NCI-H748 treated with DMSO at 0.1 percent for 48 hours (cell line): ENCODE data around the gene NOL9.
"Not testable (repeated sequence)": the region's sequence is repeated elsewhere in the genome, so short reads cannot be mapped to it uniquely, and the experiment has no call there.

Experiments used
- DNase-seq: peaks from one replicate; lab custom pipeline; 2025; lab: John Stamatoyannopoulos, UW

The NOL9 gene

DNA sequence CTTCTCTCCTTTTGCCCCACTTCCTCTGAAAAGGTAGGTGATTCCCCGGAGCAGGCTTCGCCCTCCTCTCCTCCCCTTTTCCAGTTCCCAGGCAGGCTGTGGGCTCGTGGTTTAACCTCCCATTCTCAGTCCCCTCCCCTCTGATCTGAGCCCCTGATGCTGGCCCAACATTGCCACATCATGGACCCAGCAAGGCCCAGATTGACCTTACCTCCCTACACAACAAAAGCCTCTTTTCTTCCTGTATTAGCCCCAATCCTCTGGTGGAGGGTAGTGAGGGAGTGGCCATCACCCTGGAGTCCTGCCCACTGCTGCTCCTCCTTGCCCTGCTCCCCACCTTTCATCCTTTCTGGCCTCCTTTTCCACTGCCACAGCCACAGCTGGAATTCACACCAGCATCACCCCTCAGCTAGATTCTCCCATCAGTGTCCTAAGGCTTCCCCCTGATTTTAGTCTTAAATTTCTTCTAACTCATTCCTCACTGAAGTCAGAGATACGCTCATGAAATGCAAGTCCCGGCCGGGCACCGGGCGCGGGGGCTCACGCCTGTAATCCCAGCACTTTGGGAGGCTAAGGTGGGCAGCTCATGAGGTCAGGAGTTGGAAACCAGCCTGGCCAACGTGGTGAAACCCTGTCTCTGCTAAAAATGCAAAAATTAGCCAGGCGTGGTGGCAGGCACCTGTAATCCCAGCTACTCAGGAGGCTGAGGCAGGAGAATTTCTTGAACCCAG, 18.5 kb upstream of the NOL9 start:
- DNase-seq: no peak

DNA sequence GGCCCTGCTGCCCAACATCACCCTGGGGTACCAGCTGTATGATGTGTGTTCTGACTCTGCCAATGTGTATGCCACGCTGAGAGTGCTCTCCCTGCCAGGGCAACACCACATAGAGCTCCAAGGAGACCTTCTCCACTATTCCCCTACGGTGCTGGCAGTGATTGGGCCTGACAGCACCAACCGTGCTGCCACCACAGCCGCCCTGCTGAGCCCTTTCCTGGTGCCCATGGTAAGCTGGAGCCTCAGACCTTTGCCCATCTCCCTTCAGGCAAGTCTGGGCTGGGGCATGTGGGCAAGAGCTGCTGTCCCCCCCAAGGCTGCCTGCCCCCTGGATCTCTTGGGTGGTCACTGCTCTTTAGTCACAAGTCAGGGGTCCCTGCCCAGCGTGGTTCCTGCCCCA, 16.7 kb upstream of the NOL9 start:
- DNase-seq: no peak

DNA sequence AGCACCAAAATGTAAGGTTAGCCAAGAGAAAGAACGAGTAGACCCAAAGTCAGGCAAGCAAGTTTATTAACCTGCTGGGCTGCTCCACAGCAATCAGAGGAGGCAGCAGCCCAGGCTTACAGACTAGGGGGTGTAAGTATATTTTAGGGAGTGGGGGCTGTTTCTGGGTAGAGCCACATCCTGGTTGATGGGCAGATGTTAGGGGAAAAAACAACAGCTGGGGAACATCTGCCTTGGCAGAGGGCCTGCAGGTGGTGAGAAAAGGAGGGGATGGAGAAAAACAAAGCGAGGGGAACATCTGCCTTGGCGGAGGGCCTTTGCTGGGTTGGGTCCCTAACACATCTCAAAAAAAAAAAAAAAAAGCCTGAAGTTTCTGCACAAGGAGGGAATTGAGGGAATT, 15.8 kb upstream of the NOL9 start:
- no peak for DNase-seq

DNA sequence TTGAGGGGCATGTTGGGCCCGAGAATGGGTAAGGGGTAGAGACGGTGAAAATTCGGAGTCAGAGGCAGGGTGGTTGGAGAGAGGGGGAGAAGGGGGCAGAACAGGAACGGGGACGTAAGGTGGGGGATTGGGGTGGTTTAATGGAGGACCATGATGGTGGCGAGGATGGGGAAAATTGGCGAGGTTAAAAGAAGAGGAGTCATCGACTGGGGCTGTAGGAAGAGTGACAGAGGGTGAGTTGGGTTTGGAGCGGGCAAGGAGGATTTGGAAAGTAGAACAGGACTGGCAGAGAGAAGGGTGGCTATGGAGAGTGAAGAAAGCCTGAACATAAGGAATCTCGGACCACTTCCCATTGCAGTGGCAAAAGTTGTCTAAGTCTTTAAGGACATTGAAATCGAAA, 14.7 kb upstream of the NOL9 start:
- no peak for DNase-seq

DNA sequence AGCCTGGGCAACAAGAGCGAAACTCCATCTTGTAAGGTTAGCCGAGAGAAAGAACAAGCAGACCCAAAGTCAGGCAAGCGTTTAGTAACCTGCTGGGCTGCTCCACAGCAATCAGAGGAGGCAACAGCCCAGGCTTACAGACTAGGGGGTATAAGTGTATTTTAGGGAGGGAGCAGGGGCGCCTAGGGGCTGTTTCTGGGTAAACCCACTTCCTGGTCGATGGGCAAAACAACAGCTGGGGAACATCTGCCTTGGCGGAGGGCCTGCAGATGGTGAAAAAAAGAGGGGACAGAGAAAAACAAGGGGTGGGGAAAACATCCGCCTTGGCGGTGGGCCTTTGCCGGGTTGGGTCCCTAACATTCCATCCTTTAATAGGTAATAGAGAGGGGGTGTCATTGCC, 6.0 kb upstream of the NOL9 start:
- no peak for DNase-seq

DNA sequence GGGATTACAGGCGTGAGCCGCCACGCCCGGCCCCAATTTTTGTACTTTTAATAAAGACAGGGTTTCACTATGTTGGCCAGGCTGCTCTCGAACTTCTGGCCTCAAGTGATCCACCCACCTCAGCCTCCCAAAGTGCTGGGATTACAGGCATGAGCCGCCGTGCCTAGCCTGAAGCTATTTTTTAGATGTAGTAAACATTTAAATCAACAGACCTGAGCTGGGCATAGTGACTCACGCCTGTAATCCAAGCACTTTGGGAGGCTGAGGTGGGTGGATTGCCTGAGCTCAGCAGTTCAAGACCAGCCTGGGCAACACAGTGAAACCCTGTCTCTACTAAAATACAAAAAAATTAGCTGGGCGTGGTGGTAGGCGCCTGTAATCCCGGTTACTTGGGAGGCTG, 4.8 kb upstream of the NOL9 start:
- not testable (repeated sequence) for DNase-seq

DNA sequence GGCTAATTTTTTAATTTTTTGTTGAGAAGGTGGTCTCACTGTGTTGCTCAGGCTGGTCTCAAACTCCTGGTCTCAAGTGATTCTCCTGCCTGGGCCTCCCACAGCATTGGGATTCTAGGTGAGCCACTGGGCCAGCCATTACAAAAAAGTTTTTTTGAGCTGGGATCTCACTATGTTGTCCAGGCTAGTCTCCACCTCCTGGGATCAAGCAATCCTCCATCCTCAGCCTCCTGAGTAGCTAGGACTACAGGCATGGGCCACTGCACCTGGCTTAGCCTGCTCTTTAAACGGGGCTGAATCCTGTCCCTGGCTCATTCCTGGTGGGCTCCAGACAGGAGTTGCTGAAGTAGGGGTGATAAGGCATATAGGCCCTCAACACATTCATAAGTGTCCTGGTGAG, 3.3 kb upstream of the NOL9 start:
- no peak for DNase-seq

DNA sequence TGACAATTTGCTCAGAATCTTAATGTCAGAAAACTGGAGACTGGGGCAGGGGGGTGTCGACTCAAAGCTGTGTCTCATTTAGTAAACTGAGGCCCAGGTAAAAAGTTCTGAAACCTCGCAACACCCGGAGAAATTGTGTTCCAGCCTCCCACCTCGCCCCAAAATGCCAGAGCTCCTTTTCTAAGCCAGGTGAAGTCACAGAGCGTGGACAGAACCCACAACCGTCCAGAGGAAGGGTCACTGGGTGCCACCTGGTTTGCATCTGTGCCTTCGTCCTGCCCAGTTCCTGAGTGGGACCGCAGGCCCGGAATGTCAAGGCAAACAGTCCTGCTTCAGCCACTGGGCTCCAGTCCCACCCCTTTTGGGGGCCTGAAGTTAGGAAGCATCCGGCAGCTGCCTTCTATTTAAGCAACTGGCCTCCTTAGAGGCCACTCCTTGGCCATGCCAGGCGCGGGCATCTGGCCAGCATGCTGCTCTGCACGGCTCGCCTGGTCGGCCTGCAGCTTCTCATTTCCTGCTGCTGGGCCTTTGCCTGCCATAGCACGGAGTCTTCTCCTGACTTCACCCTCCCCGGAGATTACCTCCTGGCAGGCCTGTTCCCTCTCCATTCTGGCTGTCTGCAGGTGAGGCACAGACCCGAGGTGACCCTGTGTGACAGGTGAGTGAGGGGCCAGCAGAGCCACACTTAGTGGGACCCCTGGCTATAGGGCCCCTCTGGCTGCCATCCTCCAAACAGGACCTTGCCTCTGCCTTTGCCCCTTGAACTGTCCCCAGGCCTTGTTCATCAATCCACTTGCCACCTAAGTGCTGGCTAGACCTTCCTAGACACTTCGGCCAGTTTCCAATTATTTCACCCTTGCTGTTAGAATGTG, 830 bp upstream of the NOL9 start, which contains the start of gene TAS1R1:
TSS of gene TAS1R1 (plus strand) at position 401 of the 872 bp plus-strand sequence. CDS start at position 468, 67 bp downstream.
- DNase-seq: no peak

DNA sequence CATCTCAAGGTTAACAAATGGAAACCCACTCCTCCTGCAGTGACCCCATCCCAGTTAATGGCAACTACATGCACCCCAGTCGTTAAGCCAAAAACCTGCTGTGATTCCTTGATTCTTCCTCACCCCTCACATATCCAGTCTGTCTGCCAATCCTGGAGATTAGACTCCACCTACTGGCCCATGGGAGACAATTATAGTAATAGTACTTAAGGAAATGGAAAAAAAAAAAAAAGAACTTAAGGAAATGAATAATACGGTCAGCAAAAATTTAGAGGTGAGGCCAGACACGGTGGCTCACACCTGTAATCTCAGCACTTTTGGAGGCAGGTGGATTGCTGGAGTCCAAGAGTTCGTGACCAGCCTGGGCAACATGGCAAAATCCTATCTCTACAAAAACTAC, 7.0 kb downstream of the NOL9 start:
- no peak for DNase-seq

DNA sequence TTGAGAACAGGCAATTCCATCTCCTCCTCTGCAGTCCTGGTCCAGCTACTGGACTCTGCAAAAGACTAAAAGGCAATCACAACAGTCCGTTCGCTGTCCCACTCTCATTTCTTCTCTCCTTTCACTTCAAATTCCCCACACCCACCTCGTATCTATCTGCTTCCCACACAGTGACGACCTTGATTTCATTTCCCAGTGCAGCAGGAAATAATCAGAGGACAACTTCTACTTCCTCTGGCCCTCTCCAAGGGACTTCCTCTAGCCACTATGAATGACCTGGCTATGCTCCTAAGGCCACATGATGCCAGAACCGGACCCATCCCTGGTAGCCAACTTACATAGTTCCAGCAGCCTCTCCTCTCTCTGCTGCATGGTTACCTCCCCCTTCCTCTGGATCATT, 8.0 kb downstream of the NOL9 start:
- no peak for DNase-seq

DNA sequence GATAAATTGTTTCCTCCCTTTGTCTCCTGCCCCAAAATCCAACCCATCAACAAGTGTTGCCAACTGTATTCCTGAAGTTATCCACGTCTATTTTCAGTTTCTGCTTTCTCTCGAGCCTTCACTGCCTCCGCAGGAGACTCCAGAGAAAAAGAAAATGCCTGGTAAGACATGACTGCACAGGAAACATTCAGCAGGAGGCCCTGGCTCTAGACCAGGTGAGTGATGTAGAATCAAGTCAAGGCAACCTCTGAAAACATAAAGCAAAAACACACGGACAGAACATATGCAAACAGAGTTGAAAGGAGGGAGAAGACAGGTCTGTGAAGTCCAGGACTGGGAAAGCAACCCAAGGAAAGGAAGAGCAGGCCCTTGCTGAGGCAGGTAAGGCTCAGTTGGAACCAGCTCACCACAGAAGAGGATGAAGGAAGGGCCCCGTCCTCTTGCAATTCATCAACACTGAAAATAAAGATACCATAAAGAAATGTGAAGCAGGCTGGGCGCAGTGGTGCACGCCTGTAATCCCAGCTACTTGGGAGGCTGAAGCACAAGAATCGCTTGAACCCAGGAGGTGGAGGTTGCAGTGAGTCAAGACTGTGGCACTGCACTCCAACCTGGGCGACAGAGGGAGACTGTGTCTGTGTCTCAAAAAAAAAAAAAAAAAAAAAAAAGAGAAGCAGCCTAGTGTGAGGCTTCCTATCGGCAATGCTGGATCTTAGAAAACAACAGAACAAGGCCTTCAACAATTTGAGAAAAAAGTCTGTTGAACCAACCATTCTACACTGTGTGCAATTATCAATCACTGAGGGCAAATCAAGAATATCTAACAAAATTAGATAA, 8.8 kb downstream of the NOL9 start:
- DNase-seq: no peak

DNA sequence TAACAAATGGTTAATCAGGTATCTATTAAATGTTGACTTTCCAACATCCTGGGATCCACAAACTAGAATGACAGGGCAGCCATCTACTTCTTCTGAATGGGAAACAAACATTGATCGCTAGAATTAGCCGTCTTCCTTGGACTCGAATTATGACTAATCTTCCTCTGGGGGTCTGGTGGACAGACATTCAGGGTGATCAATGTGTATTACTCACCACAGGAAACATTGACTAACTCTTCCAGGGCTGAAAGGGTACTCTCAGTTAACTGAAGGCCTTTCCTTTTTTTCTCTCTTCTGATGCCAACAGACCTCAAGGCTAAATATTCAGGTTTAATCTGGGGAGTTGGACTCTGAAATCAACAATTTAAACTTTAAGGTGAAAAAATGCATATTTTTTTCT, 9.5 kb downstream of the NOL9 start:
- DNase-seq: no peak

DNA sequence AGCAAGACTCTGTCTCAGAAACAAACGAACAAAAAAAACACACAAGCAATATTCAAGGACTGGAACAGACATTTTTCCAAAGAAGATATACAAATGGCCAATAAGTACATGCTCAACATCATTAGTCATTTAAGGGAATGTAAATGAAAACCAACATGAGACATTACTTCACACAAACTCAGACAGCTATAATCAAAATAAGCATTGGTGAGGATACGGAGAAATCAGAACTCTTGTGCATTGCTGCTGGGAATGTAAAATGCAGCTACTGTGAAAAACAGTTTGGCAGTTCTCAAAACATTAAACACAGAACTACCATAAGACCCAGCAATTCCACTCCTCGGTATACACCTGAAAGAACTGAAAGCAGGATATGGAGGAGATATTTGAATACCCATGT, 15.4 kb downstream of the NOL9 start:
- no peak for DNase-seq

DNA sequence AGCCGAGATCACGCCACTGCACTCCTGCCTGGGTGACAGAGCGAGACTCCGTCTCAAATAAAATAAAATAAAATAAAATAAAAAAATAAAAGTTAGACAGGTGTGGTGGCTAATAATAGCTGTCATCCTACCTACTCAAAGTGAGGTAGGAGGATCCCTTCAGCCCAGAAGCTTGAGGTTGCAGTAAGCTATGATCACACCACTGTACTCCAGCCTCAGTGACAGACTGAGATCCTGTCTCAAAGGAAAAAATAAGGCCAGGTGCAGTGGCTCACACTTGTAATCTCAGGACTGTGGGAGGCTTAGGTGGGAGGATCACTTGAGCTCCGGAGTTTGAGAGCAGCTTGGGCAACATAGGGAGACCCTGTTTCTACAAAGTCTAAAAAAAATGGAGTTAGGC, 18.0 kb downstream of the NOL9 start:
- DNase-seq: no peak

DNA sequence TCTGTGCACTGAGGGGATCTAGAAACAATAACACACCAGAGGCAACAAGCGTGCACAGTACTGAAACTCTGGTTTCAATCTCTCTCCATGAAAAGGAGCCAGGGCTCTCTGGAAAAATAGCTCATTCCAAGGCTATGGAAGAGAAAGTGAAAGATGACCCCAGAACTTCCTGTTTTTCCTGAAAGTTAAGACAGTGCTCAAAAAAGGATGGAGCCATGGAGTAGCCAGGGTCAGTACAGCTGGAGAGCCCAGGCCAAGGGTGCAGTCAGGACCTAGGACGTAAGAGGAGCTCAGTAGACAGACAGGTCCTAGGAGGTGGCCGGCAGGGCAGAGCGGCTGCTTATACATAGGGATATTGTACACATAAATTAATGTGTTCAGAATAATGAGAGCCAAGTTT, 19.1 kb downstream of the NOL9 start:
- no peak for DNase-seq

DNA sequence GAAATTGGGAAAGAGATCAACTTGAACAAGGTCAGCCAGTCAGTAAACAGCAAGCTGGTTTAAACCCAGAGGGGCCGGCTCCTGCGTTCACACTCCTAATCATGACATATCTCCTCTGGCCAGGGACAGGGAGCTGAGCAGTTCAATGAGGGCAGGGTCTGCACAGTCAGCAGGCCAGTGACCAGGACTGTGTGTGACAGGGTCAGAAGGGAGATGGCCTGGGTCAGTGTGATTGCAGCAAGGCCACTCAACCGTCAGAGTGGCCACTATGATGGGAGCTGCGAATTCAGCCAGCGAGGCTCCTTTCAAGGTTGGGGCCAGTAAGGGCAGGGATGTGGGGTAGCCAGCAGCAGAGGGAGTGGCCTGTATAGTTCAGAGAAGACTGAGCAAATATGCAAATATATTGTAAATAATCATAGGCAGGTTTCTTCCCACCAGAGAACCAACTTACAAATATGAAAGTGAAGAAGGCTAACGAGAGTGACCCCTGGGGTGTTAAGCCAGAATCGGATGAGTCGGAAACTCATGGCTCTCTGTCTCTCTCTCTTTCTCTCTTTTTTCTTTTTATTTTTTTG, 20.0 kb downstream of the NOL9 start:
- DNase-seq: no peak

DNA sequence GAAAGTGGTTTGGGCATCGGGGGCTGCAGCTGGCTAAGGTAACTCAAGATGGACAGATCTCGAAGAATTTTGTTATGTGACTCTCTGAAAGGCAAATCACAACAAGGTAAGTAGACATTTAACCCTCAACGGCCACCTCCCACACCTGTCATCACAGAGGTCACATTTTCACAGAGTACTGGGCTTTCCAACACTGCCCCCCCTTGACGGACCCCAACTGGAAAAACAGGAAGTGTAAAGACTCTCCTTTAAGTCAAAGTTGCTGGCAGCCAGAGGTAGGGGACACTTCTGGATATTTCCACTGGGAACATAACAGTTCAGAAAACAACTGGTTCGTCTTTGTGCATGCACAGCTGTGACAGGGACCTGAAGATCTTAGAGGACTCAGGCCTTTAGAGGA, 22.3 kb downstream of the NOL9 start:
- DNase-seq: no peak

DNA sequence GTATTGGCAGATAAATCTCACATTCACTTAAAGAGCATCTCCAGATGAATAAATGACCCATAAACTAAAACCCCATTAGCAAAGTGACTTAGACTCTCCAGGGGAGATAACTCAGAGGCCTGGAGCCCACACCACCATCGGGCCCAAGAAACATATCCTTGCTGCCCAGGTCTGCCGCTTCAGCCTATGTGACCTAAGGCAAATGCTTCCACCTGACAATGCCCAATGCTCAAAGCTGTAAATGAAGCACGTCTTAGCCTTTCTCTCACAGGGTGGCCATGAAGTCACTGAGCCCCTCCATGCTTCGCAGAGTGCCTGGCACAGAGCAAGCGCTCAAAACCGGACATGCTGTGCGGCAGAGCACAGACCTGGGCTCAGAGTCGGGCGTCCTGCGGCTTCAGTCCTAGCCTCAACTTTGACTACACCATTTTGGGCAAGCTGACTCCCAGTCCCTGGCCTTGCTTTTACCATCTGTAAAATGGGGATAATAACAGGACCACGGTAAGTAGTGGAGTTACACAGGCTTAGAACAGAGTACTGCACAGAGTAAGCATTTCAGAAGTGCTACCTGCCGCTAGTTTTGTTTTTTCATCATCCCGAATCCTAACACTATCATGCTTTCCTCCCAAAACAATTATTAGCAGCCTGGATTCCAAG, 23.7 kb downstream of the NOL9 start:
- no peak for DNase-seq

DNA sequence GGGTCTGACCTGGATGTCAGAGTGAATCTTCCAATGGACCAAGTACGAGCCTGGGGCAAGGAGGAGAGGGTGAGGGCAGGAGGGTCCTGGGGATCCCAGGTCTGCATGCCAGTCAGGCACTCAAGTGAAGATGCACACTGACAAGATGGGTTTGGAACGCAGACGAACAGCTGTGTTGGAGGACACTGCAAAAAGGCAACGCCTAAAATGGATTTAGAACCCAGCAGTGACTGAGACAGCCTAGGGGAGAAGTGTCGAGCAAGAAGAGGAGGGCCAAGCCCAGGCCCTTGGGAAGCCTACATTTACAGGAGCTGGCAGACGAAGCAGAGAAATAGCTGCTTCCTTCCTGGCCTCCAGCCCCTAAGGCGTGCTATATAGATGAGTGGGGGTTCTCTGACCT, 25.8 kb downstream of the NOL9 start:
- DNase-seq: no peak

DNA sequence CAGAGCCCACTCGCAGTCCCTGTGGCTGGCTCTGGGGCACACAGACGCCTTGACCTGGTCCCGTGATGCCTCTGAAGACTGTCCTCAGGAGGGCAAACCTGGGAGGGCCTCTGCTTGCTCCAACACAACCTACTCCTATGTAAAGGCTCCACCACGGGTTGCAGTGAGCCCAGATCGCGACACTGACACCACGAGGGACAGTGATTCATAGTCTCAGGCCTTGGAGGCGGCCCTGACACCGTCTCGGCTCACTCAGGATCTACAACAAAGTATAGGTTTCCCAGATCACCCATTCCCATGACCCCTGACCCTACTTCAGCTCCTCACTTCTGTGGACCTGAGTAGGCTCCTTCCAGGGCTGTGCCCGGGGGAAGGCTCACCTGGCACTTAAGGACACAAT, 28.0 kb downstream of the NOL9 start:
- DNase-seq: no peak

DNA sequence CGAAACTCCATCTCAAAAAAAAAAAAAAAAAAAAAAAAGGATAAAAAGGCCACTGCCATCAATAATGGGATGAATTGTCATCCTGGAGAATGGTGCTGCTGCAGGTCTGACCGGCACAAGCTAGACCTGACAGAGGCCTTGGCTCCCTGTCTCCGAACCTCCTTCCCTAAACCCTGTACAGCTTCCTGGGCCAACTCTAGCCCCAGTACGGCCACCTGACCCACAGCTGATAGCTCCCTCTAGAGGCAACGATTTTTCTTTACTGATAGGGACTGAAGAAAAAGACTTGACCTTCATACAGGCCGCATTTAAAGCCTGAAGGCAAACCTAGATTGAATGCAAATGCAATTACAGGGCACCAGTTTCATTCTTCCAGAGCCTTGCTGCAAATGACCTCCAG, 30.7 kb downstream of the NOL9 start:
- no peak for DNase-seq

DNA sequence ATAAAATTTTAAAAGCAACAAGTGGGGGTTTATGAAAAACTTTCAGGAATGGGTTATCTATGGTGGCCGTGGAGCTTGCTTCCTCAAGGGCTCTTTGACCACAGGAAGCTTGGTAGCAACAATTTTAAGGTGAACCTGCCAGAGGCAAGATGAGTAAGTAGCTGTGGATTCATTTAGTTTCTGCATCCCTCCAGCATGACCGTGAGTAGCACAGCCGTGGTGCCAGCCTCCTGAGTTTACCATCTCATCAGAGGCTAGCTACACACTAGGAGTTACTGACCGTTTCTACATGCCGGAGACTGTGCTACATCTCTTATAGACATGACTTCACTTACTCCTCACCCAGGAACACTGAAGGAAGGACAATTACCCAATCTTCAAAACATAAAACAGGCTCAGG, 32.8 kb downstream of the NOL9 start:
- DNase-seq: no peak
